Right lobe of liver (tissue), 4 donors: ENCODE measurements around the gene PIK3C2G.

Experiments
- POLR2A ChIP-seq: fragments of 450-650 bp; IDR thresholded peaks from one replicate; pipeline ENCODE4 v1.6.1; 2017; ENCODE audit warnings: antibody characterized with exemption, mild to moderate bottlenecking
- TF ChIP-seq, protein P1 (sequence below), 4 donors: fragments of 200-600 bp in 3 of 4; fragments of 450-650 bp in 1 of 4; IDR thresholded peaks; one replicate each; pipeline versions ENCODE4 v1.5.1 to v1.8.0; 2016 to 2022; ENCODE audit warnings: antibody characterized with exemption in 4 of 4, mild to moderate bottlenecking in 2 of 4
- donor health status: DM: no; HTN: no; CAD: no.
- donor health status: DM: no; HTN: no; CAD: no.
- donor health status: DM: no; HTN: yes; CAD: no.

DNA sequence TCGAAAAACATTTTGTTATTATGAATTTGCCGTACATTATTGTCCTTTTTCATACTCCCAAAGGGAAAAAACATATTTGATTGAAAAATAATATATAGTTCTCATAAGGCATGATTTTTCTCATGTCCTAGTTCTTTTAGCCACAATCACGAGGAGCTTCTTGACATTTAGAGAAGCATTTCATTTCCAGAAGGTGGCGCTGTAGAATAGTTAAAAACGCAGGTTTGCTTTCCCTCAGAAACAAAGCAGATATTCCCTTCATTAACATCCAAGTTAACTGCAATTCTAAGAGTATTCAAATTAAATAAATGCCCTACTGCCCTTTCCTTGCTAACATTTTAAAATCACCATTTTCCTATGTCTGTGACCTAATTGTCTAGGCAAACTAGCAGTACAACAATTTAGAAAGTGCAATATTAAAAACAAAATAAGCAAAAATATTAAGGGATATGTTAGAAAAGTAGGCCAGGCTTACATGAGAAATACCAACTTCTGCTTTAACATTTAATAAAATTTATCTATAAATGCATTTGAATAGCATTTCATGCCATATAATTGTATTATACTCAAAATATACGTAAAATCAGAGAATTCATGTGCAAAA is 10.9 kb upstream of the PIK3C2G start:
- TF ChIP-seq POLR2A, result no peak
- TF ChIP-seq, protein P1, sequence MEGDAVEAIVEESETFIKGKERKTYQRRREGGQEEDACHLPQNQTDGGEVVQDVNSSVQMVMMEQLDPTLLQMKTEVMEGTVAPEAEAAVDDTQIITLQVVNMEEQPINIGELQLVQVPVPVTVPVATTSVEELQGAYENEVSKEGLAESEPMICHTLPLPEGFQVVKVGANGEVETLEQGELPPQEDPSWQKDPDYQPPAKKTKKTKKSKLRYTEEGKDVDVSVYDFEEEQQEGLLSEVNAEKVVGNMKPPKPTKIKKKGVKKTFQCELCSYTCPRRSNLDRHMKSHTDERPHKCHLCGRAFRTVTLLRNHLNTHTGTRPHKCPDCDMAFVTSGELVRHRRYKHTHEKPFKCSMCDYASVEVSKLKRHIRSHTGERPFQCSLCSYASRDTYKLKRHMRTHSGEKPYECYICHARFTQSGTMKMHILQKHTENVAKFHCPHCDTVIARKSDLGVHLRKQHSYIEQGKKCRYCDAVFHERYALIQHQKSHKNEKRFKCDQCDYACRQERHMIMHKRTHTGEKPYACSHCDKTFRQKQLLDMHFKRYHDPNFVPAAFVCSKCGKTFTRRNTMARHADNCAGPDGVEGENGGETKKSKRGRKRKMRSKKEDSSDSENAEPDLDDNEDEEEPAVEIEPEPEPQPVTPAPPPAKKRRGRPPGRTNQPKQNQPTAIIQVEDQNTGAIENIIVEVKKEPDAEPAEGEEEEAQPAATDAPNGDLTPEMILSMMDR (IDR thresholded peaks at IDR 0.05), result peak; percentile 60 to 75 (median 68)
